ENCODE results near the gene RALGAPA2. TPM values are rescaled to one million over a fixed set of nuclear protein-coding genes. Genes with fewer than 3 reads are reported as not detected.

RALGAPA2 gene
- total and polyA plus RNA-seq, 2 donors (not counting 3 experiments of a cell fraction or from before 2014, with no cell fraction given) = 10.0 to 46.8 TPM

DNA sequence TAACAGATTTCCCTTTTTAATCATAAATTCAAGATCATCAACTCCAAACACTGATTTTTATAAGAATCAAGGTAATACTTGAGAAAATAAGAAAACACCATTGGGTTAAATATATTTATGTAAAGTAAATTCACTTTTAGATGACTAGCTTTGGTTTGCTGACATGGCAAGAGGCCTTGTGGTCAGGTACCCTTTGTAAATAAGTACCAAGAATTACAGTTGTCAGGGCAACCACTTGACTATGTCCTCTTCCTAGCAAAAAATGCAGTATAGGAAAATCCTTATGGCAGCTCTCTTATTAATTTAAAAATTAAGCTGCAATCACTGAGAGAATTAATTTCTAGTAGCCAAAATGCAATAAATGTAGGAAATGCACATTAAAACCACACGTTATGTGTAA is 190.7 kb downstream of the RALGAPA2 start:
- no peak overlapping the region for H2AFZ ChIP-seq (ENCODE audit: low read depth, low read length)
- H3K27ac ChIP-seq (ENCODE audit: insufficient read depth, low read depth, low read length) = no peak overlapping the region
- no peaks in the 10 kb centered on the region for H4K20me1 ChIP-seq (replicated peaks; ENCODE audit: control insufficient read depth, extremely low read depth, insufficient read depth, low read length)
- FAIRE-seq (no peak), DNase-seq (ENCODE audit: low read depth, low spot score) (no peak)
- ChIA-PET CTCF (no interaction called here), POLR2A (no interaction called here)
- no TSS peak for BruUV-seq (replicated peaks)
- H3K9ac ChIP-seq (replicated peaks; ENCODE audit: extremely low read depth, insufficient read depth, low read length) = no peak overlapping the region
- intact Hi-C loops (cut with micrococcal nuclease) (no loop called here), dilution Hi-C loops (cut with MboI; ENCODE audit: extremely low pct_ligation_motif_present, low sequenced_read_pairs) (no loop called here)
- no peak overlapping the region for H3K4me2 ChIP-seq (ENCODE audit: insufficient read depth, low read length)
- TF ChIP-seq, protein P1, sequence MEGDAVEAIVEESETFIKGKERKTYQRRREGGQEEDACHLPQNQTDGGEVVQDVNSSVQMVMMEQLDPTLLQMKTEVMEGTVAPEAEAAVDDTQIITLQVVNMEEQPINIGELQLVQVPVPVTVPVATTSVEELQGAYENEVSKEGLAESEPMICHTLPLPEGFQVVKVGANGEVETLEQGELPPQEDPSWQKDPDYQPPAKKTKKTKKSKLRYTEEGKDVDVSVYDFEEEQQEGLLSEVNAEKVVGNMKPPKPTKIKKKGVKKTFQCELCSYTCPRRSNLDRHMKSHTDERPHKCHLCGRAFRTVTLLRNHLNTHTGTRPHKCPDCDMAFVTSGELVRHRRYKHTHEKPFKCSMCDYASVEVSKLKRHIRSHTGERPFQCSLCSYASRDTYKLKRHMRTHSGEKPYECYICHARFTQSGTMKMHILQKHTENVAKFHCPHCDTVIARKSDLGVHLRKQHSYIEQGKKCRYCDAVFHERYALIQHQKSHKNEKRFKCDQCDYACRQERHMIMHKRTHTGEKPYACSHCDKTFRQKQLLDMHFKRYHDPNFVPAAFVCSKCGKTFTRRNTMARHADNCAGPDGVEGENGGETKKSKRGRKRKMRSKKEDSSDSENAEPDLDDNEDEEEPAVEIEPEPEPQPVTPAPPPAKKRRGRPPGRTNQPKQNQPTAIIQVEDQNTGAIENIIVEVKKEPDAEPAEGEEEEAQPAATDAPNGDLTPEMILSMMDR (IDR thresholded peaks at IDR 0.05; ENCODE audit: extremely low read depth in 1 of 2, insufficient read depth in 1 of 2, low read depth in 1 of 2, low read length in 2 of 2) = no peak
- H3K9me1 ChIP-seq (replicated peaks; ENCODE audit: control insufficient read depth, extremely low read depth, insufficient read depth, low read length) = no peaks in the 10 kb centered on the region
- H3K27me3 ChIP-seq (ENCODE audit: control insufficient read depth in 2 of 2, insufficient read depth in 2 of 2, low read length in 2 of 2) = no peaks in the 10 kb centered on the region
- H3K79me2 ChIP-seq (ENCODE audit: control insufficient read depth, insufficient read depth, low read length) = no peaks in the 10 kb centered on the region
- H3K4me1 ChIP-seq (ENCODE audit: control insufficient read depth, extremely low read depth, insufficient read depth, low read length) = no peaks in the 10 kb centered on the region
- H3K4me3 ChIP-seq (replicated peaks in 1 of 3; ENCODE audit: insufficient read depth in 1 of 3, low read depth in 1 of 3, low read length in 3 of 3) = no peak overlapping the region
- H3K9me3 ChIP-seq (replicated peaks; ENCODE audit: control insufficient read depth, insufficient read depth, low read length) = no peaks in the 10 kb centered on the region
- H3K36me3 ChIP-seq (ENCODE audit: control insufficient read depth in 2 of 2, extremely low read depth in 1 of 2, insufficient read depth in 2 of 2, low read length in 2 of 2) = peaks cover 0 to 8% of the 10 kb centered on the region in 2 experiments

DNA sequence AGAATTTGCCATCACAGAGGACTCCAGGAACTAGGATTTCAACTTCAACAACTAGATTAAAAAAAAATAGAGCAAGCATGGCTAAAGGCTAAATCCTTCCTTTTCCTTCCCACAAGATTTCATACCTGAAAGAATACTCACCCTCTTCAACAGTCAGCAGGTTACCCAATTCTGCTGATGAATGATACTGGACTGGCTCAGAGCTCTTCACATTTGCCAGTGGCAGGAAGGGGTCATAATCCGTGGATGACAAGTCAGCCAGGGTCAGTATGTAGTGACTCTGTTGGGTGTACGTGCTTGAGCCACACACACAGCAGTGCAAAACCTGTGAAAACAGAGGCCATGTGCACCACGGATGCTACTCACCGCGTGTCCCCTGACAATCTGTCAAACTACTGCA is 191.7 kb downstream of the RALGAPA2 start:
- H3K27ac ChIP-seq (ENCODE audit: insufficient read depth, low read depth, low read length) = no peak overlapping the region
- H3K79me2 ChIP-seq (ENCODE audit: control insufficient read depth, insufficient read depth, low read length) = no peaks in the 10 kb centered on the region
- no TSS peak for BruUV-seq (replicated peaks)
- no peak for DNase-seq (ENCODE audit: low read depth, low spot score)
- no peak overlapping the region for H3K9ac ChIP-seq (replicated peaks; ENCODE audit: extremely low read depth, insufficient read depth, low read length)
- ChIA-PET POLR2A (no interaction called here), CTCF (interaction anchor here (1.0 kb wide), 1 partner anchor 9 kb away, joined by 3 read pairs; no protein-coding TSS in a partner anchor)
- no peak overlapping the region for H2AFZ ChIP-seq (ENCODE audit: low read depth, low read length)
- dilution Hi-C loops (cut with MboI; ENCODE audit: extremely low pct_ligation_motif_present, low sequenced_read_pairs) (no loop called here), intact Hi-C loops (cut with micrococcal nuclease) (no loop called here)
- TF ChIP-seq POLR2AphosphoS5 (IDR thresholded peaks at IDR 0.05; ENCODE audit: insufficient read depth, low read depth, low read length) = no peak
- H3K9me1 ChIP-seq (replicated peaks; ENCODE audit: control insufficient read depth, extremely low read depth, insufficient read depth, low read length) = no peaks in the 10 kb centered on the region
- no peak overlapping the region for H3K4me3 ChIP-seq (replicated peaks in 1 of 3; ENCODE audit: insufficient read depth in 1 of 3, low read depth in 1 of 3, low read length in 3 of 3)
- no peaks in the 10 kb centered on the region for H4K20me1 ChIP-seq (replicated peaks; ENCODE audit: control insufficient read depth, extremely low read depth, insufficient read depth, low read length)
- no peaks in the 10 kb centered on the region for H3K9me3 ChIP-seq (replicated peaks; ENCODE audit: control insufficient read depth, insufficient read depth, low read length)
- FAIRE-seq = no peak
- no peak overlapping the region for H3K4me2 ChIP-seq (ENCODE audit: insufficient read depth, low read length)
- H3K27me3 ChIP-seq (ENCODE audit: control insufficient read depth in 2 of 2, insufficient read depth in 2 of 2, low read length in 2 of 2) = no peaks in the 10 kb centered on the region
- H3K36me3 ChIP-seq (ENCODE audit: control insufficient read depth in 2 of 2, extremely low read depth in 1 of 2, insufficient read depth in 2 of 2, low read length in 2 of 2) = peaks cover 0 to 8% of the 10 kb centered on the region in 2 experiments
- no peaks in the 10 kb centered on the region for H3K4me1 ChIP-seq (ENCODE audit: control insufficient read depth, extremely low read depth, insufficient read depth, low read length)

All from endothelial cell of umbilical vein (primary cell).